HG02763 (cell line): Measurements from ENCODE around the gene FAM78B.

Experiments
- ATAC-seq: cut with Tn5 transposase; IDR thresholded peaks from one replicate; pipeline ENCODE4 v1.9.1; 2021; ENCODE audit warnings: mild to moderate bottlenecking, moderate library complexity; ENCODE audit not compliant: unreplicated experiment

Gene FAM78B

DNA sequence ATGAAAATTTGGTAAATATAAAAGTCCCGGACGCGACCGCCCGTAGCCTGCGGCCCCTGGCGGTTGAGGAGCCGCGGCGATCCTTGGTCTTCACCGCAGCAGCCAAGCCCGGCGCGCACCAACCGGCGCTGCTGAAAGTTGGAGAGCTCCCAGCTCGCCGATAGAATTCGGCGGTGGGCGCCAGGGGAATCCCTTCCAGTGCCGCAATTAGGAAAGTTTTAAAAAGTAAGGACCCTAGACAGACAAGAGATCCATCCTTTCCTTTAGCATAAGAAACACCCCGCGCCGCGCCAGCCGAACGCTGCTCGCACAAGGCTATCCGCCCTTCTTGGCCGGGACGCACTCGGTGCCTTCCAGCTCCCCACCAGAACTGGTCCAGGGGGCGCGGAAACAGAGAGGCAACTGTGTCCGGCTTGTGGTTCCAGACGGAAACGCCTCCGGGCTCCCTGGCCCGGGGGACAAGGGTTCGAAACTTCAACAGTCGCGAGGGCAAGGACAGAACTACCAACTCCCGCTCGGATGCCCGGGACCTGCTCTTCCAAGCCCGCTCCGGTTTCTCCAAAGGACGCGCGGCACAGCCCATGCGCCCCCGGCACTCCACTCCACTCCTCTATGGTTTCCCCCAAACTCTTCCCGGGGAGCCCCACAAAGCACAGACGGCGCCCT, 1.7 kb downstream of the FAM78B start:
- no peak for ATAC-seq

DNA sequence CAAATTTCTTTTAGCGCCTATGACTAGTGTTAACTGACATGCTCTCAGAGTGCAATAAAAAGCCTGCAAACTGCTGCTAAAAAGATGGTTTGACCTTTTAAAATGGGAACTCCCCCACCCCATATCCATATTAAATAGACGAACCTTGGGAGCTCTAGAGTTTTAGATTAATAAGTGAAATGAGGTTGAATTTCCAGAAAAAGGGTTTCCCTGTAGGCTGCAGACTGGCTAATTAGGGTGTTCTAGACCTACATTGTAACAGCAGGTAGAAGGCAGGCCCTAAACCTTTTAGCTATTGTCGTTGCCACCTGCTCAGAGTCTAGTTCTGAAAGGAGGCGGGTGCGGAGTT, 2.2 kb downstream of the FAM78B start:
- no peak for ATAC-seq

- ATAC-seq, result no peak
These were observed 7.1 kb downstream of the FAM78B start for GRCh38 chr1:166159656-166160055.

DNA sequence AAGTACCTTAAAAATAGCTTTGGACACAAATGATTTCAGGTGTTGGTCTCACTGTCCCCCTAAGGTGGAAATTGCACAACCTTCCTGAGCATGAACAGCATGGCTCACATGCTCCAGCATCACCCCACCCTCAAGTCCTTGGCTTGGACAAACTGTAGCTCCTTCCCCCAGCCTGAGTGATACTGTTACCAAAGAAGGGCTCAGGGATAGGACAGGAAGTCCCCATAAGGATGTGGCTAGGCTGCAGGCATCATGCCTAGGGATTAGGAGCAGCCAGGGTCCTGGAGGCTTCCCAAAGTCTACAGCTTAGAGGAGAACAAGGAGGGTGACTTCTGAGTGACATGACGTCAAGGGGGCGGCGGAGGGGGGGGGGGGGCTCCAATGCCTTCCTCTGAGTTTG, 10.1 kb downstream of the FAM78B start:
- ATAC-seq, result no peak

DNA sequence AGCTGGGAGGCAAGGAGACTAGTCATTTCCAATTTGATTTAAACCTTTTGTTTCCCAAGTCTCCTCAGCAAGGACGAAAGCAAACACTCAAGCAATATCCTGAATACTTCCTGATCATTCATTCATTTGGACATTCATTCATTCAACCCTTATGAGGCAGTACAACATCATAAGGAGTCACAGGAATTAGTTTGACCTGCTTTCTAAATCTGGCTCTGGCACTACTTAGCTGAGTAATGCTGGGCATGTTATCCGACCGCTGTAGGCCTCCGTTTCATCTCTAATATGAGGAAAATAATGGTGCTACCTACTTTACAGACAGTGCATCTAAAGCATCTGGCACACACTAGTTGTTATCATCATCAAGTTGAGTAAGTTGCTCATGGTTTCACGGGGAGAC, 11.7 kb downstream of the FAM78B start:
- no peak for ATAC-seq

- ATAC-seq, result no peak
These were observed 13.1 kb downstream of the FAM78B start for GRCh38 chr1:166153525-166154314.

- no peak for ATAC-seq
These were observed 13.8 kb downstream of the FAM78B start for GRCh38 chr1:166152978-166153377.

DNA sequence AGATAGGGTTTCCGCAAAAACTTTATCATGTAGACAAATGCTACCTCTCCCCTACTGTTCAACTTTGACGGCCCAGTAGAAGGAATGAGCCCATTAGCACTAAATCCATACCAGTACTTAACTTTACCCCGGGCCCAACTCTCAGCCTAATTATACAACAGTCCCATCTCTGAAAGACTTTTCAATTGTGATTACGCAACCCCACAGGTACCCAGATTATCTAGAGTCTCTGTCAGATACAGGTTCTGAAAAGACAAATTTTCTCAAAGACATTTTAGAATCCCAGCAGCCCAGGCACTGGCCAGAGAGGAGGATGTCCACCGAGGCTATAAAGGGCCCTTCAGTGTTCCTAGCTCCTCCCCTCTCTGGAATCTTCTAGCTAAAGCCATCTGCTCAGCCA, 15.0 kb downstream of the FAM78B start:
- no peak for ATAC-seq

DNA sequence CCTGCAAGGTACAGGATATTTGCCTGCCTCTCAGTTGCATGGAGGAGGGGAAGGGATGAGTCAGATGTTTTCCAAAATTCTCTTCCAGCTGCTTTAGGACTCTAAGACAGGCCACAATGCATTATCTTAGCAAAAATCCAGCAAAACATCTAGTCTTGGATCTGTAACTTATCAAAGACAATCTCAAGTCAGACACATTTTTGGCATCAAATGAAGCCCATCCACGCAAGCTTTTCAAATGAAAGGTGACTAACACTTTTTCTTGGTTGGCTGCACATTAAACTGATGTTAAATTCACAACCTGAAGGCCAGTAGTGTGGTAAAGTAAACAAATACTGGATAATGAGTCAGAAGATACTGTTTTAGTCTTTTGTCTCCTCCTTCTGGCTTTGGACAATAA, 21.3 kb downstream of the FAM78B start:
- ATAC-seq, result no peak

- ATAC-seq, result no peak
These were observed 24.8 kb downstream of the FAM78B start for GRCh38 chr1:166141969-166142368.

- ATAC-seq, result no peak
These were observed 26.6 kb downstream of the FAM78B start for GRCh38 chr1:166140251-166140650.

DNA sequence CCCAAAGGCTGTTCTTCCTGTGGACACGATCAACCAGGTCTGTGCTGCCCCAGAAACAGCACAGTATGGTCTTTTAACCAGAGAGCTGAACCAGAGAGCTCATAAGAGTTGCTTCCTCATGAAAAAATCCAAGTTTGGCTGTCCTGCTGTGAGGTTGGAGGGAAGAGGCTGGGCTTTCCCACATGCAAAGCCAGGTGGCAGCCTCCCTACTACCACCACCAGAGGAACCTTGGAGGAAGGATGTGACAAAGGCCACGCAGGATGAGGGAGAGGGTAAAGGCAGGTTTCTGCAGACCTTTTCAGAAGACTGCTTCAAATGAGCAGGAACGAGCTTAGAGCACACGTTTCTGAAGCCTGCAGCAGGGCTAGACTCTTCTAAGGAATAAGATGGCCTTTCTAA, 27.1 kb downstream of the FAM78B start:
- no peak for ATAC-seq

- ATAC-seq, result no peak
These were observed 30.0 kb downstream of the FAM78B start for GRCh38 chr1:166136699-166137401.

DNA sequence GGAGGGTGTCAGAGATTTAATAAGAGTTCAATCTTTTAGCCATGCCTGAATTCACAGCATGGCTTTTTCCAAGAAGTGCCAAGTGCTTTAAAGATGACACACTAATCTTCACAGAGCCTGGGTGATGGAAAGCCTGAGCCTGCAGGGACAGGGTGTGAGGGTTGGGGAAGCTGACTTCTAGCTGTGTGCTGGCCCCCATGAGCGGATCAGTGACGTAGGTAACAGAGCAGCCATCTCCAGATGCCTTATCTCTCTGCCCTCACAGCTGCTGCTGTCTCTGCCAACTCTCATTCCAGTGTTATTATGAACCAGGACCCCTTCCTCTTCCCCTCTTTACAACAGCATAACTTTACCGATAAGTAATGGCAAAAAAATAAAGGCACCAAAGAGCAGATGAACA, 30.6 kb downstream of the FAM78B start:
- ATAC-seq, result no peak

DNA sequence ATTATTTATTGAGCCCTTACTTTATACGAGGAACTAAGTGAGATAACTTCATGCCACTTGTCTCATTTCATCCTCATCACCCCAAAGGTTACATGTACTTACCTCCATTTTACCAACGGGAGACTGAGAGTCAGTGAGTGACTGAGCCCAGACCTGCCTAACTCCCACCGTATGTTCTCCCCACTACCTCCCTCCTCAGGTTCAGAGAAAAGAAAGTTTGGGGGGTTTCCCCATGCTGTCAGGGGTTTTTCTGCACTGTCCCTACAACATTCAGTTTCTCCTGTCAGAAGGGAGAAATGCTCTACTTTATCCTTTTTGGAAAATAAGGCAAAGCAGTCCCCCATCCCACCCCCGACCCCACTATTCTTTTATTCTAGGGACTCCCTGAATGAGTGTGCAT, 32.9 kb downstream of the FAM78B start:
- ATAC-seq, result no peak

DNA sequence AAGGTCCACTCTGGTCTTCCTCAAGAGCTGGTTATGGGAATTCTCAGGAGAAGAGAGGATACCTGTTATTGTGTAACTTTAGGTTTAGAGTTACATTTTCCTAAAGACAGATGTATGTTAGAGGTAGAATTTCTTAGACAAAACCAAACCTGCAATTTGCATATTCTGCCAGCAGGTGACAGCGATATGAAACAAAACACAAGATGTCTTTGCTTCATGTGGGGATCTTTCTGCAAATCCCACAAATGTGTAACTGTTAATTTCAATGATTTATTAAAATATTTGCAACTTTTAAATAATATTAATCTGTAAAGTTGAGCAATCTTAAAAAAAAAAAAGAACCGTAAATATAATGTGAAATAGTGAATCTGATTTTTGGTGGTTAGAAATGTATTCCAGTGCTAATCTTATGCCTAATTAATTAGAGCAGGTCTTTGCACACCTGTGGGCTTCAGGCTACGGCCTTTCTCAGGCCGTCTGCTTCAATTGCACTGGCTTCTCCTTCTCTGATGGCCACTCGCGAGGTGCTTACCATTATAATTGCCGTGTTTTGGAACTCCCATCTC, 33.4 kb downstream of the FAM78B start:
- ATAC-seq, result no peak

DNA sequence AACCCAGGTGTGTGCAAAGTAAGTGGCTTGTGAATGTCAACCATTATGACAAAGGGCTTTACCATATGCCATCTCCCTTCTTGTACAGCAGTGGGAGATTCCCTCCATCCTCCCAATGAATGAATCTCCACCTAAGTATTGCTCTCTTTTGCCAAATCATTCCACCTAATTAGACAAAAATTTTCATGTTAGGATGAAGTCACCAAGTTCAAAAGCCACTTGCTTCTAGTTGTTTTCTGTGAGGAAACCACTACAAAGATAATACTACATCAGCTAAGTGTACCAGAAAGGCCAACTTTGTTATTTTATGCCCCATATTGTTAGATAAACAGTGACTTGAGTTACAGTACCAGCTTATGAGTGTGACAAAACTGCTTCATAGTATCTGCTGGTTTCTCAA, 34.3 kb downstream of the FAM78B start:
- ATAC-seq, result no peak

- ATAC-seq, result no peak
These were observed 37.8 kb downstream of the FAM78B start for GRCh38 chr1:166129006-166129405.

- no peak for ATAC-seq
These were observed 38.6 kb downstream of the FAM78B start for GRCh38 chr1:166128195-166128594.

GRCh38 chr1:166127003-166127402, 39.8 kb downstream of the FAM78B start:
- ATAC-seq, result no peak

GRCh38 chr1:166122873-166123466, 43.8 kb downstream of the FAM78B start:
- no peak for ATAC-seq
